ENCODE results near the gene NFASC. TPM values are rescaled to one million over a fixed set of nuclear protein-coding genes. Genes with fewer than 3 reads are reported as not detected.

Gene NFASC
- total RNA-seq, 1 experiment from 2014 or later, result 16.9 TPM

GRCh38 chr1:204968951-204969350, 98.3 kb downstream of the NFASC start:
- TF ChIP-seq, protein P1, sequence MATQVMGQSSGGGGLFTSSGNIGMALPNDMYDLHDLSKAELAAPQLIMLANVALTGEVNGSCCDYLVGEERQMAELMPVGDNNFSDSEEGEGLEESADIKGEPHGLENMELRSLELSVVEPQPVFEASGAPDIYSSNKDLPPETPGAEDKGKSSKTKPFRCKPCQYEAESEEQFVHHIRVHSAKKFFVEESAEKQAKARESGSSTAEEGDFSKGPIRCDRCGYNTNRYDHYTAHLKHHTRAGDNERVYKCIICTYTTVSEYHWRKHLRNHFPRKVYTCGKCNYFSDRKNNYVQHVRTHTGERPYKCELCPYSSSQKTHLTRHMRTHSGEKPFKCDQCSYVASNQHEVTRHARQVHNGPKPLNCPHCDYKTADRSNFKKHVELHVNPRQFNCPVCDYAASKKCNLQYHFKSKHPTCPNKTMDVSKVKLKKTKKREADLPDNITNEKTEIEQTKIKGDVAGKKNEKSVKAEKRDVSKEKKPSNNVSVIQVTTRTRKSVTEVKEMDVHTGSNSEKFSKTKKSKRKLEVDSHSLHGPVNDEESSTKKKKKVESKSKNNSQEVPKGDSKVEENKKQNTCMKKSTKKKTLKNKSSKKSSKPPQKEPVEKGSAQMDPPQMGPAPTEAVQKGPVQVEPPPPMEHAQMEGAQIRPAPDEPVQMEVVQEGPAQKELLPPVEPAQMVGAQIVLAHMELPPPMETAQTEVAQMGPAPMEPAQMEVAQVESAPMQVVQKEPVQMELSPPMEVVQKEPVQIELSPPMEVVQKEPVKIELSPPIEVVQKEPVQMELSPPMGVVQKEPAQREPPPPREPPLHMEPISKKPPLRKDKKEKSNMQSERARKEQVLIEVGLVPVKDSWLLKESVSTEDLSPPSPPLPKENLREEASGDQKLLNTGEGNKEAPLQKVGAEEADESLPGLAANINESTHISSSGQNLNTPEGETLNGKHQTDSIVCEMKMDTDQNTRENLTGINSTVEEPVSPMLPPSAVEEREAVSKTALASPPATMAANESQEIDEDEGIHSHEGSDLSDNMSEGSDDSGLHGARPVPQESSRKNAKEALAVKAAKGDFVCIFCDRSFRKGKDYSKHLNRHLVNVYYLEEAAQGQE (IDR thresholded peaks at IDR 0.05; ENCODE audit: insufficient read depth in 1 of 2, low read depth in 2 of 2, low read length in 1 of 2), result no peak
- TF ChIP-seq TCF7L2 (IDR thresholded peaks at IDR 0.05; ENCODE audit: low read depth, low read length) (no peak), SIN3A (IDR thresholded peaks at IDR 0.05; ENCODE audit: borderline replicate concordance, insufficient read depth, low read depth, low read length) (no peak), POLR2AphosphoS5 (IDR thresholded peaks at IDR 0.05; ENCODE audit: low read depth, low read length) (no peak)
- TF ChIP-seq, protein P2, sequence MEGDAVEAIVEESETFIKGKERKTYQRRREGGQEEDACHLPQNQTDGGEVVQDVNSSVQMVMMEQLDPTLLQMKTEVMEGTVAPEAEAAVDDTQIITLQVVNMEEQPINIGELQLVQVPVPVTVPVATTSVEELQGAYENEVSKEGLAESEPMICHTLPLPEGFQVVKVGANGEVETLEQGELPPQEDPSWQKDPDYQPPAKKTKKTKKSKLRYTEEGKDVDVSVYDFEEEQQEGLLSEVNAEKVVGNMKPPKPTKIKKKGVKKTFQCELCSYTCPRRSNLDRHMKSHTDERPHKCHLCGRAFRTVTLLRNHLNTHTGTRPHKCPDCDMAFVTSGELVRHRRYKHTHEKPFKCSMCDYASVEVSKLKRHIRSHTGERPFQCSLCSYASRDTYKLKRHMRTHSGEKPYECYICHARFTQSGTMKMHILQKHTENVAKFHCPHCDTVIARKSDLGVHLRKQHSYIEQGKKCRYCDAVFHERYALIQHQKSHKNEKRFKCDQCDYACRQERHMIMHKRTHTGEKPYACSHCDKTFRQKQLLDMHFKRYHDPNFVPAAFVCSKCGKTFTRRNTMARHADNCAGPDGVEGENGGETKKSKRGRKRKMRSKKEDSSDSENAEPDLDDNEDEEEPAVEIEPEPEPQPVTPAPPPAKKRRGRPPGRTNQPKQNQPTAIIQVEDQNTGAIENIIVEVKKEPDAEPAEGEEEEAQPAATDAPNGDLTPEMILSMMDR (IDR thresholded peaks at IDR 0.05), result no peak
- Histone ChIP-seq H3K27me3 (ENCODE audit: control insufficient read depth, insufficient read depth, low read length) (no peaks in the 10 kb centered on the region; the same call in 1 of the 2 replicates), H3K9me3 (ENCODE audit: control insufficient read depth, insufficient read depth, low read depth, low read length) (no peaks in the 10 kb centered on the region), H3K4me1 (ENCODE audit: control insufficient read depth, insufficient read depth, low read length) (no peaks in the 10 kb centered on the region), H3K27ac (ENCODE audit: low read length) (no peak overlapping the region), H3K4me3 (ENCODE audit: low read depth in 2 of 2, low read length in 2 of 2) (no peak overlapping the region), H3K36me3 (ENCODE audit: control insufficient read depth, insufficient read depth, low read length) (no peaks in the 10 kb centered on the region)
- ATAC-seq (no peak), DNase-seq (ENCODE audit: low read depth, low spot score) (no peak)
- in situ Hi-C loops (cut with HindIII; ENCODE audit: low pct_unique_long_range_greater_than_20kb, low sequenced_read_pairs), result no loop called here
- ChIA-PET CTCF (no interaction called here), POLR2A (no interaction called here)
- intact Hi-C loops (cut with micrococcal nuclease; ENCODE audit: unreplicated experiment), result no loop called here
- no TSS peak for BruUV-seq (replicated peaks)

GRCh38 chr1:204970937-204971336, 100.3 kb downstream of the NFASC start:
- POLR2A ChIA-PET, result no interaction called here
- BruUV-seq (replicated peaks), result no TSS peak
- Histone ChIP-seq H3K4me1 (ENCODE audit: control insufficient read depth, insufficient read depth, low read length) (no peaks in the 10 kb centered on the region), H3K9me3 (ENCODE audit: control insufficient read depth, insufficient read depth, low read depth, low read length) (no peaks in the 10 kb centered on the region), H3K27me3 (ENCODE audit: control insufficient read depth, insufficient read depth, low read length) (no peaks in the 10 kb centered on the region; the same call in 1 of the 2 replicates), H3K36me3 (ENCODE audit: control insufficient read depth, insufficient read depth, low read length) (no peaks in the 10 kb centered on the region), H3K27ac (ENCODE audit: low read length) (no peak overlapping the region), H3K4me3 (ENCODE audit: low read depth in 2 of 2, low read length in 2 of 2) (no peak overlapping the region)
- no peak for DNase-seq (ENCODE audit: low read depth, low spot score)
- no peak for TF ChIP-seq TCF7L2 (IDR thresholded peaks at IDR 0.05; ENCODE audit: low read depth, low read length)
- no peak for TF ChIP-seq POLR2AphosphoS5 (IDR thresholded peaks at IDR 0.05; ENCODE audit: low read depth, low read length)
- TF ChIP-seq, protein P2 (IDR thresholded peaks at IDR 0.05), result no peak
- TF ChIP-seq, protein P1 (IDR thresholded peaks at IDR 0.05; ENCODE audit: insufficient read depth in 1 of 2, low read depth in 2 of 2, low read length in 1 of 2), result no peak
- TF ChIP-seq SIN3A (IDR thresholded peaks at IDR 0.05; ENCODE audit: borderline replicate concordance, insufficient read depth, low read depth, low read length), result no peak
- ATAC-seq, result no peak
- intact Hi-C loops (cut with micrococcal nuclease; ENCODE audit: unreplicated experiment), result no loop called here
- in situ Hi-C loops (cut with HindIII; ENCODE audit: low pct_unique_long_range_greater_than_20kb, low sequenced_read_pairs), result no loop called here
- CTCF ChIA-PET, result no interaction called here
